Activated naive CD8-positive, alpha-beta T cell treated with anti-CD3 and anti-CD28 coated beads for 36 hours (primary cell): ENCODE measurements around the gene SPOP. TPM values are rescaled to one million over a fixed set of nuclear protein-coding genes. Genes with fewer than 3 reads are reported as not detected.

Experiments
- DNase-seq: peaks from one replicate; pipeline ENCODE4 v3.0.0; 2021
- H3K27ac Mint-ChIP-seq: one replicate; pipeline ENCODE4 v1.8.0; 2022; ENCODE audit warnings: mild to moderate bottlenecking, moderate library complexity, mixed read lengths
- H3K27me3 Mint-ChIP-seq: one replicate; pipeline ENCODE4 v1.8.0; 2022; ENCODE audit warnings: mild to moderate bottlenecking, mixed read lengths
- H3K36me3 Mint-ChIP-seq: one replicate; pipeline ENCODE4 v1.8.0; 2021; ENCODE audit warnings: mild to moderate bottlenecking, mixed read lengths
- H3K4me1 Mint-ChIP-seq: one replicate; pipeline ENCODE4 v1.8.0; 2021; ENCODE audit warnings: mixed read lengths
- H3K4me3 Mint-ChIP-seq: one replicate; pipeline ENCODE4 v1.8.0; 2022; ENCODE audit warnings: mild to moderate bottlenecking, moderate library complexity, mixed read lengths
- H3K9me3 Mint-ChIP-seq: one replicate; pipeline ENCODE4 v1.8.0; 2022; ENCODE audit warnings: mixed read lengths
- total RNA-seq, 2 experiments: library from RNA; stranded (reverse); gene quantifications; one replicate each; pipeline ENCODE4 v1.2.3, GENCODE V29; 2021

SPOP gene
- total RNA-seq, 2 experiments from 2014 or later: 56.6 to 57.7 TPM

- Mint-ChIP-seq H3K27me3 (no peaks in the 10 kb centered on the region), H3K36me3 (peaks cover 14% of the 10 kb centered on the region), H3K27ac (no peak overlapping the region), H3K4me1 (no peaks in the 10 kb centered on the region), H3K4me3 (no peak overlapping the region), H3K9me3 (no peaks in the 10 kb centered on the region)
- DNase-seq: no peak
Observed at GRCh38 chr17:49597928-49598655, 79.8 kb downstream of the SPOP start.

- H3K36me3 Mint-ChIP-seq: peaks cover 8% of the 10 kb centered on the region
- no peaks in the 10 kb centered on the region for H3K9me3 Mint-ChIP-seq
- H3K4me3 Mint-ChIP-seq: no peak overlapping the region
- DNase-seq: no peak
- H3K27ac Mint-ChIP-seq: no peak overlapping the region
- H3K4me1 Mint-ChIP-seq: no peaks in the 10 kb centered on the region
- H3K27me3 Mint-ChIP-seq: no peaks in the 10 kb centered on the region
Observed at GRCh38 chr17:49597436-49597835, 80.5 kb downstream of the SPOP start.

GRCh38 chr17:49596613-49597244, 81.2 kb downstream of the SPOP start:
- DNase-seq: no peak
- H3K27me3 Mint-ChIP-seq: no peaks in the 10 kb centered on the region
- H3K36me3 Mint-ChIP-seq: peaks cover 7% of the 10 kb centered on the region
- H3K27ac Mint-ChIP-seq: no peak overlapping the region
- no peaks in the 10 kb centered on the region for H3K9me3 Mint-ChIP-seq
- H3K4me1 Mint-ChIP-seq: no peaks in the 10 kb centered on the region
- no peak overlapping the region for H3K4me3 Mint-ChIP-seq

GRCh38 chr17:49595980-49596379, 81.9 kb downstream of the SPOP start:
- Mint-ChIP-seq H3K27me3 (no peaks in the 10 kb centered on the region), H3K27ac (no peak overlapping the region), H3K4me3 (no peak overlapping the region), H3K9me3 (no peaks in the 10 kb centered on the region), H3K4me1 (no peaks in the 10 kb centered on the region), H3K36me3 (peaks cover 11% of the 10 kb centered on the region)
- no peak for DNase-seq

- DNase-seq: no peak
- Mint-ChIP-seq H3K4me1 (no peaks in the 10 kb centered on the region), H3K9me3 (no peaks in the 10 kb centered on the region), H3K27ac (no peak overlapping the region), H3K36me3 (peaks cover 14% of the 10 kb centered on the region), H3K27me3 (no peaks in the 10 kb centered on the region), H3K4me3 (no peak overlapping the region)
Observed at GRCh38 chr17:49595328-49595727, 82.6 kb downstream of the SPOP start.

GRCh38 chr17:49592263-49592662, 85.6 kb downstream of the SPOP start:
- H3K36me3 Mint-ChIP-seq: peaks cover 7% of the 10 kb centered on the region
- no peaks in the 10 kb centered on the region for H3K9me3 Mint-ChIP-seq
- no peaks in the 10 kb centered on the region for H3K4me1 Mint-ChIP-seq
- H3K4me3 Mint-ChIP-seq: no peak overlapping the region
- H3K27ac Mint-ChIP-seq: no peak overlapping the region
- DNase-seq: no peak
- no peaks in the 10 kb centered on the region for H3K27me3 Mint-ChIP-seq

- no peak for DNase-seq
- Mint-ChIP-seq H3K4me3 (no peak overlapping the region), H3K27me3 (no peaks in the 10 kb centered on the region), H3K4me1 (no peaks in the 10 kb centered on the region), H3K9me3 (no peaks in the 10 kb centered on the region), H3K36me3 (peaks cover 7% of the 10 kb centered on the region), H3K27ac (no peak overlapping the region)
Observed at GRCh38 chr17:49590874-49591273, 87.0 kb downstream of the SPOP start.

- Mint-ChIP-seq H3K9me3 (no peaks in the 10 kb centered on the region), H3K4me3 (no peak overlapping the region), H3K27ac (no peak overlapping the region), H3K36me3 (peaks cover 7% of the 10 kb centered on the region), H3K4me1 (no peaks in the 10 kb centered on the region), H3K27me3 (no peaks in the 10 kb centered on the region)
- no peak for DNase-seq
Observed at GRCh38 chr17:49589577-49589927, 88.3 kb downstream of the SPOP start.

- peaks cover 7% of the 10 kb centered on the region for H3K36me3 Mint-ChIP-seq
- H3K4me1 Mint-ChIP-seq: no peaks in the 10 kb centered on the region
- no peaks in the 10 kb centered on the region for H3K9me3 Mint-ChIP-seq
- DNase-seq: no peak
- H3K4me3 Mint-ChIP-seq: no peak overlapping the region
- H3K27ac Mint-ChIP-seq: no peak overlapping the region
- no peaks in the 10 kb centered on the region for H3K27me3 Mint-ChIP-seq
Observed at GRCh38 chr17:49588726-49589576, 88.9 kb downstream of the SPOP start.

- Mint-ChIP-seq H3K9me3 (no peaks in the 10 kb centered on the region), H3K27ac (no peak overlapping the region), H3K4me1 (no peaks in the 10 kb centered on the region)
Observed at GRCh38 chr17:49588312-49588711, 89.6 kb downstream of the SPOP start.

GRCh38 chr17:49587366-49588073, 90.4 kb downstream of the SPOP start:
- H3K27ac Mint-ChIP-seq: no peak overlapping the region

More at GRCh38 chr17:49588312-49588711, 89.6 kb downstream of the SPOP start:
- peaks cover 7% of the 10 kb centered on the region for H3K36me3 Mint-ChIP-seq
- DNase-seq: no peak
- no peak overlapping the region for H3K4me3 Mint-ChIP-seq
- no peaks in the 10 kb centered on the region for H3K27me3 Mint-ChIP-seq

GRCh38 chr17:49585422-49586027, 92.4 kb downstream of the SPOP start:
- no peaks in the 10 kb centered on the region for H3K4me1 Mint-ChIP-seq
- H3K36me3 Mint-ChIP-seq: peaks cover 2% of the 10 kb centered on the region
- DNase-seq: no peak
- H3K27me3 Mint-ChIP-seq: no peaks in the 10 kb centered on the region
- no peaks in the 10 kb centered on the region for H3K9me3 Mint-ChIP-seq
- H3K4me3 Mint-ChIP-seq: no peak overlapping the region
- H3K27ac Mint-ChIP-seq: no peak overlapping the region

More at GRCh38 chr17:49587366-49588073, 90.4 kb downstream of the SPOP start:
- no peaks in the 10 kb centered on the region for H3K9me3 Mint-ChIP-seq
- H3K27me3 Mint-ChIP-seq: no peaks in the 10 kb centered on the region
- no peak for DNase-seq
- H3K4me1 Mint-ChIP-seq: no peaks in the 10 kb centered on the region
- peaks cover 7% of the 10 kb centered on the region for H3K36me3 Mint-ChIP-seq
- no peak overlapping the region for H3K4me3 Mint-ChIP-seq

- no peak for DNase-seq
- Mint-ChIP-seq H3K36me3 (no peaks in the 10 kb centered on the region), H3K4me1 (no peaks in the 10 kb centered on the region), H3K9me3 (no peaks in the 10 kb centered on the region), H3K27ac (no peak overlapping the region), H3K4me3 (no peak overlapping the region), H3K27me3 (peaks cover 2% of the 10 kb centered on the region)
Observed at GRCh38 chr17:49583889-49584288, 94.0 kb downstream of the SPOP start.

- Mint-ChIP-seq H3K4me1 (peaks cover under 1% of the 10 kb centered on the region), H3K9me3 (no peaks in the 10 kb centered on the region), H3K4me3 (no peak overlapping the region), H3K27me3 (peaks cover 5% of the 10 kb centered on the region), H3K27ac (no peak overlapping the region), H3K36me3 (no peaks in the 10 kb centered on the region)
- DNase-seq: no peak
Observed at GRCh38 chr17:49583226-49583625, 94.7 kb downstream of the SPOP start.
